Suprapubic skin (tissue), 4 donors: ENCODE measurements around the gene ITIH1. TPM values are rescaled to one million over a fixed set of nuclear protein-coding genes. Genes with fewer than 3 reads are reported as not detected.

Experiments
- DNase-seq, 2 donors: peaks; one replicate each; pipeline ENCODE4 v3.0.0-alpha.2; 2019; ENCODE audit warnings: low spot score in 2 of 2
- H3K27ac ChIP-seq: fragments of 200-600 bp; sonication (generic); one replicate; pipeline ENCODE4 v1.5.1; 2019
- H3K27me3 ChIP-seq: fragments of 200-600 bp; sonication (generic); one replicate; pipeline ENCODE4 v1.5.1; 2019
- H3K36me3 ChIP-seq: fragments of 200-600 bp; sonication (generic); one replicate; pipeline ENCODE4 v1.5.1; 2019
- H3K4me1 ChIP-seq: fragments of 200-600 bp; sonication (generic); one replicate; pipeline ENCODE4 v1.5.1; 2019
- H3K4me3 ChIP-seq: fragments of 200-600 bp; sonication (generic); one replicate; pipeline ENCODE4 v1.5.1; 2019; ENCODE audit warnings: mild to moderate bottlenecking
- H3K9me3 ChIP-seq: fragments of 200-600 bp; sonication (generic); one replicate; pipeline ENCODE4 v1.5.1; 2019
- EP300 ChIP-seq: sonication (generic); formaldehyde crosslinking; IDR thresholded peaks from one replicate; pipeline ENCODE4 v1.6.1; 2017; ENCODE audit warnings: antibody characterized with exemption
- POLR2A ChIP-seq, 2 donors: fragments of 450-650 bp; IDR thresholded peaks; one replicate each; pipeline ENCODE4 v1.6.1; 2017; ENCODE audit warnings: antibody characterized with exemption in 2 of 2, mild to moderate bottlenecking in 2 of 2, moderate library complexity in 2 of 2
- POLR2AphosphoS5 ChIP-seq, 3 donors: sonication (generic); formaldehyde crosslinking; IDR thresholded peaks; one replicate each; pipeline ENCODE4 v1.6.1; 2017; ENCODE audit warnings: antibody characterized with exemption in 3 of 3
- WGBS: methylation state at CpG from one replicate; pipeline ENCODE4 v1.1.5; 2018; 5-methylcytosine and 5-hydroxymethylcytosine counted together
- total RNA-seq, 4 donors: library from RNA; depleted of rRNA; stranded (reverse); fragments of >200 nt; gene quantifications; one replicate each; pipeline ENCODE4 v1.1.0, GENCODE V29; 2016
- TF ChIP-seq, protein P1 (sequence below), 2 donors: fragments of 200-600 bp in 1 of 2; fragments of 450-650 bp in 1 of 2; sonication (generic) in 1 of 2; IDR thresholded peaks; one replicate each; pipeline ENCODE4 v1.5.1; 2016 to 2019; ENCODE audit warnings: antibody characterized with exemption in 2 of 2, mild to moderate bottlenecking in 1 of 2, moderate library complexity in 1 of 2

Gene ITIH1
- total RNA-seq, 4 donors from 2014 or later: 1.5 TPM; not detected in 3

DNA sequence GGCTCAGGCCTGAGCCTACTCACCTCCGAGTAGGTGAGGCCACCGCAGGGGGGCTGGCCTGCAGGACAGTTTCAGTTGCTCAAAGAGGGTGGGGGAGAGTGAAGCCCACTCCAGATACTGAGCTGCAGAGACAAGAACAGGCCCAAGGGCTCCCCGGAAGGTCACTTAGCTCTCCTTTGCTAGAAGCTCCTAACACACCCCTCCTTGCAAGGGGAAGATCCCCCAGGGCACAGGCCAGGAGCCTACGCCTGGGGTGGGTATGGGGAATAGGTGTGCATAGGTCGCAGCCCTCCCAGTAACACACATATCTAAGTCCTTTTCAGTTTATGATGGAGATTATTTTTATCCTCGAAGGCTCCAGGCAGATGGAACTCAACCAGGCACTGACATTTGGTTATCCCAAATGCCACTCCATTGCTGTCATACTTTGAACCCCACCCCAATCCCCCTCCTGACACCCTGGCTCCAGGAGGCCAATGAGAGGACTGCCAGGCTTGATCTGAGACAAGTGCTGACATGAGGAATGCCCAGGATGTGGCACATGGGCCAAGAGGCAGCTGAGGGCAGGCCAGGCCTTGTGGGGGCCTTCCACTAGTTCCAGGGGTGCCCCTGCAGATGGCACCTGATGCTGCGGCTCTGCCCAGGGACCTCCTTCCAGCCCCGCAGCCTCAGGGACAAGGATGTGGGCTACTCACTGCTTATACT is 58.5 kb downstream of the ITIH1 start:
- DNase-seq: no peak
- peaks cover 35% of the 10 kb centered on the region for H3K36me3 ChIP-seq
- WGBS: 91% methylated on average over 4 of the region's 8 CpGs

DNA sequence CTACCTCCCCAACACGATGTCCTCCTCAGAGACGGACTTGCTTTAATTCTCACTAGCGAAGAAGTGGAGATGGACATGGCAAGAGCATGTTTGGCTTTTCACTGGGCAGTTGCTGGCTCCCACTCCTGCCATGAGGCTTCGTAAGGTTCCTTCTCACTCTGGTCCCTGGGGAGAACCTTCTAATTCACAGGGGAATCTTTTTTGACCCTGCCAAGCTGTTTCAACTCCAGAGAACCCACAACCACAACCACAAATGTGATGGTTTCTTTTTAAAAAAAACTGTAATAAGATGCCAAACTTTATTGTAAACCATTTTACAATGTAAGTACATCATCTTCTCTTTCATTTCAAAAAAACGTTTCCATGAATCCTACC is 59.1 kb downstream of the ITIH1 start:
- no peak for DNase-seq
- H3K9me3 ChIP-seq: no peaks in the 10 kb centered on the region
- H3K27me3 ChIP-seq: no peaks in the 10 kb centered on the region
- H3K27ac ChIP-seq: no peak overlapping the region
- no peak overlapping the region for H3K4me3 ChIP-seq
- peaks cover 16% of the 10 kb centered on the region for H3K4me1 ChIP-seq
- H3K36me3 ChIP-seq: peaks cover 41% of the 10 kb centered on the region
- 91% methylated on average over 5 of the region's 5 CpGs for WGBS
- TF ChIP-seq, protein P1, sequence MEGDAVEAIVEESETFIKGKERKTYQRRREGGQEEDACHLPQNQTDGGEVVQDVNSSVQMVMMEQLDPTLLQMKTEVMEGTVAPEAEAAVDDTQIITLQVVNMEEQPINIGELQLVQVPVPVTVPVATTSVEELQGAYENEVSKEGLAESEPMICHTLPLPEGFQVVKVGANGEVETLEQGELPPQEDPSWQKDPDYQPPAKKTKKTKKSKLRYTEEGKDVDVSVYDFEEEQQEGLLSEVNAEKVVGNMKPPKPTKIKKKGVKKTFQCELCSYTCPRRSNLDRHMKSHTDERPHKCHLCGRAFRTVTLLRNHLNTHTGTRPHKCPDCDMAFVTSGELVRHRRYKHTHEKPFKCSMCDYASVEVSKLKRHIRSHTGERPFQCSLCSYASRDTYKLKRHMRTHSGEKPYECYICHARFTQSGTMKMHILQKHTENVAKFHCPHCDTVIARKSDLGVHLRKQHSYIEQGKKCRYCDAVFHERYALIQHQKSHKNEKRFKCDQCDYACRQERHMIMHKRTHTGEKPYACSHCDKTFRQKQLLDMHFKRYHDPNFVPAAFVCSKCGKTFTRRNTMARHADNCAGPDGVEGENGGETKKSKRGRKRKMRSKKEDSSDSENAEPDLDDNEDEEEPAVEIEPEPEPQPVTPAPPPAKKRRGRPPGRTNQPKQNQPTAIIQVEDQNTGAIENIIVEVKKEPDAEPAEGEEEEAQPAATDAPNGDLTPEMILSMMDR (IDR thresholded peaks at IDR 0.05): no peak
- TF ChIP-seq POLR2AphosphoS5 (IDR thresholded peaks at IDR 0.05) (no peak), POLR2A (IDR thresholded peaks at IDR 0.05) (no peak), EP300 (no peak)

More for the DNA sequence above, 58.5 kb downstream of the ITIH1 start:
- Histone ChIP-seq H3K9me3 (no peaks in the 10 kb centered on the region), H3K4me1 (peaks cover 22% of the 10 kb centered on the region), H3K27me3 (no peaks in the 10 kb centered on the region), H3K4me3 (no peak overlapping the region), H3K27ac (peak overlapping the region; percentile 14)
- TF ChIP-seq EP300: no peak
- TF ChIP-seq POLR2AphosphoS5 (IDR thresholded peaks at IDR 0.05): no peak

DNA sequence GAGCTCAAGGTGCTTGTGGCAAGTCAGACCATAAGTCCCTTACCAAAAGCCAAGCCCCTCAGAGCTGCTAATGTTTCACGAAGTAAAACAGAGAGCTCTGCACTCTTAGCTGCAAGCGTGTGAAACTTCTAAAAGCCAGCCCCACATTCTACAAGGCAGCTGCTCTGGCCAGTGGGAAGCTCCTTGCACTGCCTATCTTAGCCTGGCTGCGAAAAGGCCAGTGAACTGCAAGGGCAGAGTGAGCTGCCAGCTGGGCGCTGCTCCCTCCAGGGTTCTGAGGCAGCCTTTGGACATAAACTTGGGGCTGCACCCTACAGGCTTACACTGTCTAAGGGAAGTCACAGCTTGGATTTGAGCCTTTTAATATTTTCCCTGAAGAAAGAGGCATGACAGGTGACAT is 59.6 kb downstream of the ITIH1 start:
- Histone ChIP-seq H3K9me3 (no peaks in the 10 kb centered on the region), H3K4me1 (peaks cover 11% of the 10 kb centered on the region), H3K4me3 (no peak overlapping the region), H3K27ac (no peak overlapping the region), H3K27me3 (no peaks in the 10 kb centered on the region), H3K36me3 (peaks cover 44% of the 10 kb centered on the region)
- DNase-seq: no peak
- TF ChIP-seq EP300 (no peak), POLR2A (IDR thresholded peaks at IDR 0.05) (no peak), POLR2AphosphoS5 (IDR thresholded peaks at IDR 0.05) (no peak)
- TF ChIP-seq, protein P1 (IDR thresholded peaks at IDR 0.05): no peak
- 87% methylated on average over 4 of the region's 4 CpGs for WGBS

DNA sequence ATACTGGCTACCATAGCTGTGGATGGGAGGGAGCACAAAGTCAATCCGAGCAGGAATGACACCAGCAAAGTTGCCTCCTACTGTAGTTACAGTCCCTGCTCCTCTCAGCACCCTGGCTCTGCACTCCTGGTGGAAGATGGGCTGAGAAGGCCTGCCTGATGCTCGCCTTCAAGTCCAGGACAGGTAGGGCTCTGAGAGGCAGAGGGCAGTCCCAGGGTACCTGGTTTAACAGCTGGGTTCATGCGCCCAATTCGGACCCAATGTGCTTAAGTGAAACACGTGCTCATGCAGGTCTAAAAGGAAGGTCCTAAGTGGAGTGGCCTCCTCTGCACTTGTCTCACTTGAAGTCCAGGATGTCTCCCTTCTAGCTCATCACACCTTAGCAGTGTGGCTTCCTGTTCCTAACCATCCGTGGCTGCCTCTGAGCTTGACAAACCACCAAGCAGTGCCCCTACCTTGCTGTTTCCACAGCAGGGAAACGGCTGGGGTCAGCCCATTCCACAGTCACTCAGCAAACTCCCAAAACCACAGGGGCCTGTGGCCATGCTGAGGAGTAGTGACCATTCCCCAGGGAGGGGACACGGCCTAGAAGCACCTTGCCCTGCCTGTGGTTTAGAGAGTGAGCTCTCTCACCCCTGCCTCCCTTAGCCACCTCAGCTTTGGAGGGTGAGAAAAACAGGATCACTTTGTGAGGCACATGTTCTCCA is 61.3 kb downstream of the ITIH1 start:
- Histone ChIP-seq H3K4me3 (no peak overlapping the region), H3K9me3 (no peaks in the 10 kb centered on the region), H3K4me1 (peaks cover 21% of the 10 kb centered on the region), H3K36me3 (peaks cover 48% of the 10 kb centered on the region), H3K27ac (no peak overlapping the region), H3K27me3 (no peaks in the 10 kb centered on the region)
- no peak for TF ChIP-seq POLR2A (IDR thresholded peaks at IDR 0.05)
- TF ChIP-seq POLR2AphosphoS5 (IDR thresholded peaks at IDR 0.05): no peak
- TF ChIP-seq, protein P1 (IDR thresholded peaks at IDR 0.05): no peak
- no peak for TF ChIP-seq EP300
- 95% methylated on average over 6 of the region's 8 CpGs for WGBS
- DNase-seq: no peak

DNA sequence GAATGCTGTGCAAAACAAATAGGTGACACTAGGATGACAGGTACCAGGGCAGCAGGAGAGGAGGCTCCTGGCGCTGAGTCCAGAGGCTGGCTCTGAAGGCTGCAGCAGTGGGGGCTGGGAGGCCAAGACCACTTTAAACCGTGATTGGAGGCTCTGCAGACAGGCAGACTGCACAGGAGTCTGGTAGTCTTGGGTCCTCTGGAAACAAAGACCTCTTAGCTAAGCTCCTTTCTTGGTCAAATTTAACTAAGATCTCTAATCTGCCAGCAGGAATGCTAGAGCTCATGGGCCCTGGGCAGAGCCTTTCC is 61.8 kb downstream of the ITIH1 start:
- Histone ChIP-seq H3K27me3 (no peaks in the 10 kb centered on the region), H3K9me3 (no peaks in the 10 kb centered on the region), H3K27ac (no peak overlapping the region), H3K4me3 (no peak overlapping the region), H3K4me1 (peaks cover 26% of the 10 kb centered on the region), H3K36me3 (peaks cover 48% of the 10 kb centered on the region)
- no peak for TF ChIP-seq POLR2AphosphoS5 (IDR thresholded peaks at IDR 0.05)
- no peak for TF ChIP-seq EP300
- no peak for TF ChIP-seq POLR2A (IDR thresholded peaks at IDR 0.05)
- TF ChIP-seq, protein P1 (IDR thresholded peaks at IDR 0.05): no peak
- DNase-seq: no peak
- 59% methylated on average over 2 of the region's 2 CpGs for WGBS
